OCI-LY3 (cell line): ENCODE data around the gene SPP2.

Experiments
- EZH2phosphoT487 ChIP-seq: fragments of 200-600 bp; shearing (Covaris generic); IDR thresholded peaks from 2 replicates; pipeline ENCODE4 v1.6.1; 2018; ENCODE audit warnings: antibody characterized with exemption, mixed run types, low read depth
- TF ChIP-seq, protein P1 (sequence below): fragments of 200-600, 300-600 bp; sonication (generic); IDR thresholded peaks from 2 replicates; pipeline ENCODE4 v1.5.1; 2014; ENCODE audit warnings: antibody characterized with exemption, low read length, low read depth

DNA sequence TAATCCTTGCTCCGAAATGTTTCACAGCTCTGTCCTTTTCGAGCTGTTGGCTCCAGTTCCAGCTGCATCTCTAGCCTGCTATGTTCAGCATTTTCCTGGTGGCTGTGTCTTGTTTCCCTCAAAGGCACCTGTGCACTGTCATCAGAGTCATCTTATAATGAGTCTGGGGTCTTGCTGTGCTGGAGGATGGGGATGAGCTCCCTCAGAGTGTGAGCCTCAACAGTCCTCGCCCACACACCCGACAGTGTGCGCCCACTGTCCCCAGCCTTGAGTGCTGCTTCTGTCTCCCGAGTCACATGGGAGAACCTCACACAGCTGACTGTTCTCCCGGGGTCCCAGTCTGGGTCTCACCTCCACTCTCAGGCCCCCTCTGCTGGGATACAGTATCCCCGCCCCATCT, 25.4 kb downstream of the SPP2 start:
- TF ChIP-seq, protein P1, sequence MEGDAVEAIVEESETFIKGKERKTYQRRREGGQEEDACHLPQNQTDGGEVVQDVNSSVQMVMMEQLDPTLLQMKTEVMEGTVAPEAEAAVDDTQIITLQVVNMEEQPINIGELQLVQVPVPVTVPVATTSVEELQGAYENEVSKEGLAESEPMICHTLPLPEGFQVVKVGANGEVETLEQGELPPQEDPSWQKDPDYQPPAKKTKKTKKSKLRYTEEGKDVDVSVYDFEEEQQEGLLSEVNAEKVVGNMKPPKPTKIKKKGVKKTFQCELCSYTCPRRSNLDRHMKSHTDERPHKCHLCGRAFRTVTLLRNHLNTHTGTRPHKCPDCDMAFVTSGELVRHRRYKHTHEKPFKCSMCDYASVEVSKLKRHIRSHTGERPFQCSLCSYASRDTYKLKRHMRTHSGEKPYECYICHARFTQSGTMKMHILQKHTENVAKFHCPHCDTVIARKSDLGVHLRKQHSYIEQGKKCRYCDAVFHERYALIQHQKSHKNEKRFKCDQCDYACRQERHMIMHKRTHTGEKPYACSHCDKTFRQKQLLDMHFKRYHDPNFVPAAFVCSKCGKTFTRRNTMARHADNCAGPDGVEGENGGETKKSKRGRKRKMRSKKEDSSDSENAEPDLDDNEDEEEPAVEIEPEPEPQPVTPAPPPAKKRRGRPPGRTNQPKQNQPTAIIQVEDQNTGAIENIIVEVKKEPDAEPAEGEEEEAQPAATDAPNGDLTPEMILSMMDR: no peak
- TF ChIP-seq EZH2phosphoT487: no peak
